Activated naive CD8-positive, alpha-beta T cell (primary cell): ENCODE measurements around the gene PRPF4.
"Not testable (repeated sequence)": the region's sequence is repeated elsewhere in the genome, so short reads cannot be mapped to it uniquely, and the experiment has no call there.

Experiments
- H3K27ac Mint-ChIP-seq: one replicate; pipeline ENCODE4 v1.8.0; 2021; ENCODE audit warnings: mixed read lengths
- H3K27me3 Mint-ChIP-seq: one replicate; pipeline ENCODE4 v1.8.0; 2021; ENCODE audit warnings: mixed read lengths
- H3K36me3 Mint-ChIP-seq: one replicate; pipeline ENCODE4 v1.8.0; 2021; ENCODE audit warnings: mixed read lengths
- H3K4me1 Mint-ChIP-seq: one replicate; pipeline ENCODE4 v1.8.0; 2021; ENCODE audit warnings: low read depth, mixed read lengths
- H3K4me3 Mint-ChIP-seq: one replicate; pipeline ENCODE4 v1.8.0; 2021; ENCODE audit warnings: mild to moderate bottlenecking, mixed read lengths
- H3K9me3 Mint-ChIP-seq: one replicate; pipeline ENCODE4 v1.8.0; 2021; ENCODE audit warnings: low read depth, mixed read lengths

The PRPF4 gene

GRCh38 chr9:113275157-113276131 is at the start of gene PRPF4, which contains the start of gene CDC26:
PRPF4 (plus strand) TSS chr9:113275658; CDS start chr9:113275744, 86 bp downstream.
CDC26 (minus strand) TSS chr9:113275572; CDS start chr9:113272507, 3,065 bp downstream.
- Mint-ChIP-seq H3K27me3 (no peaks in the 10 kb centered on the region), H3K4me3 (no peak within 1 kb of the TSS), H3K27ac (no peak within 1 kb of the TSS), H3K4me1 (peaks cover 32% of the 10 kb centered on the region), H3K9me3 (no peaks in the 10 kb centered on the region), H3K36me3 (peaks cover 15% of the 10 kb centered on the region)

GRCh38 chr9:113227436-113227835 is 48.0 kb upstream of the PRPF4 start:
- Mint-ChIP-seq H3K27ac (no peak overlapping the region), H3K27me3 (no peaks in the 10 kb centered on the region), H3K4me3 (no peak overlapping the region), H3K4me1 (peaks cover 16% of the 10 kb centered on the region), H3K36me3 (peaks cover 4% of the 10 kb centered on the region), H3K9me3 (no peaks in the 10 kb centered on the region)

- Mint-ChIP-seq H3K36me3 (peaks cover 4% of the 10 kb centered on the region), H3K4me3 (no peak overlapping the region), H3K4me1 (peaks cover 18% of the 10 kb centered on the region), H3K27ac (no peak overlapping the region), H3K27me3 (no peaks in the 10 kb centered on the region), H3K9me3 (no peaks in the 10 kb centered on the region)
Measured at GRCh38 chr9:113228130-113228665, 47.3 kb upstream of the PRPF4 start.

GRCh38 chr9:113231701-113232100 is 43.8 kb upstream of the PRPF4 start:
- Mint-ChIP-seq H3K9me3 (no peaks in the 10 kb centered on the region), H3K36me3 (peaks cover 2% of the 10 kb centered on the region), H3K4me3 (no peak overlapping the region), H3K27me3 (no peaks in the 10 kb centered on the region), H3K4me1 (peaks cover 24% of the 10 kb centered on the region), H3K27ac (no peak overlapping the region)

- H3K4me1 Mint-ChIP-seq: peaks cover 16% of the 10 kb centered on the region
- not testable (repeated sequence) for H3K9me3 Mint-ChIP-seq, H3K4me3 Mint-ChIP-seq, H3K27ac Mint-ChIP-seq, H3K36me3 Mint-ChIP-seq, H3K27me3 Mint-ChIP-seq
Measured at GRCh38 chr9:113235701-113236255, 39.7 kb upstream of the PRPF4 start.

GRCh38 chr9:113237026-113237425 is 38.4 kb upstream of the PRPF4 start:
- Mint-ChIP-seq H3K27me3 (no peaks in the 10 kb centered on the region), H3K9me3 (no peaks in the 10 kb centered on the region), H3K4me1 (peaks cover 16% of the 10 kb centered on the region), H3K27ac (no peak overlapping the region), H3K4me3 (no peak overlapping the region), H3K36me3 (peaks cover under 1% of the 10 kb centered on the region)

- no peaks in the 10 kb centered on the region for H3K9me3 Mint-ChIP-seq
- no peak overlapping the region for H3K4me3 Mint-ChIP-seq
- no peak overlapping the region for H3K27ac Mint-ChIP-seq
- H3K4me1 Mint-ChIP-seq: peaks cover 6% of the 10 kb centered on the region
- no peaks in the 10 kb centered on the region for H3K27me3 Mint-ChIP-seq
- H3K36me3 Mint-ChIP-seq: peaks cover 2% of the 10 kb centered on the region
Measured at GRCh38 chr9:113238202-113238858, 37.1 kb upstream of the PRPF4 start.

GRCh38 chr9:113238859-113239232 is 36.6 kb upstream of the PRPF4 start:
- H3K27me3 Mint-ChIP-seq: no peaks in the 10 kb centered on the region
- no peaks in the 10 kb centered on the region for H3K9me3 Mint-ChIP-seq
- no peak overlapping the region for H3K4me3 Mint-ChIP-seq
- peaks cover 2% of the 10 kb centered on the region for H3K36me3 Mint-ChIP-seq
- H3K27ac Mint-ChIP-seq: no peak overlapping the region
- H3K4me1 Mint-ChIP-seq: peaks cover under 1% of the 10 kb centered on the region

GRCh38 chr9:113241161-113241560 is 34.3 kb upstream of the PRPF4 start:
- Mint-ChIP-seq H3K27ac (no peak overlapping the region), H3K9me3 (no peaks in the 10 kb centered on the region), H3K4me1 (no peaks in the 10 kb centered on the region), H3K27me3 (no peaks in the 10 kb centered on the region), H3K36me3 (peaks cover 2% of the 10 kb centered on the region), H3K4me3 (no peak overlapping the region)

GRCh38 chr9:113244556-113244955 is 30.9 kb upstream of the PRPF4 start:
- H3K4me1 Mint-ChIP-seq: no peaks in the 10 kb centered on the region
- H3K4me3 Mint-ChIP-seq: no peak overlapping the region
- no peaks in the 10 kb centered on the region for H3K9me3 Mint-ChIP-seq
- H3K36me3 Mint-ChIP-seq: peaks cover 6% of the 10 kb centered on the region
- H3K27ac Mint-ChIP-seq: no peak overlapping the region
- H3K27me3 Mint-ChIP-seq: no peaks in the 10 kb centered on the region

- H3K4me3 Mint-ChIP-seq: no peak overlapping the region
- H3K36me3 Mint-ChIP-seq: peaks cover 9% of the 10 kb centered on the region
- H3K27ac Mint-ChIP-seq: no peak overlapping the region
- no peaks in the 10 kb centered on the region for H3K9me3 Mint-ChIP-seq
- H3K4me1 Mint-ChIP-seq: no peaks in the 10 kb centered on the region
- no peaks in the 10 kb centered on the region for H3K27me3 Mint-ChIP-seq
Measured at GRCh38 chr9:113245894-113246293, 29.6 kb upstream of the PRPF4 start.

- no peak overlapping the region for H3K27ac Mint-ChIP-seq
- no peak overlapping the region for H3K4me3 Mint-ChIP-seq
- H3K27me3 Mint-ChIP-seq: no peaks in the 10 kb centered on the region
- no peaks in the 10 kb centered on the region for H3K4me1 Mint-ChIP-seq
- H3K9me3 Mint-ChIP-seq: no peaks in the 10 kb centered on the region
- H3K36me3 Mint-ChIP-seq: peaks cover 9% of the 10 kb centered on the region
Measured at GRCh38 chr9:113246928-113247327, 28.5 kb upstream of the PRPF4 start.

GRCh38 chr9:113247640-113248039 is 27.8 kb upstream of the PRPF4 start:
- no peaks in the 10 kb centered on the region for H3K27me3 Mint-ChIP-seq
- H3K36me3 Mint-ChIP-seq: peaks cover 7% of the 10 kb centered on the region
- no peaks in the 10 kb centered on the region for H3K9me3 Mint-ChIP-seq
- no peaks in the 10 kb centered on the region for H3K4me1 Mint-ChIP-seq
- H3K4me3 Mint-ChIP-seq: no peak overlapping the region
- H3K27ac Mint-ChIP-seq: no peak overlapping the region

- H3K4me1 Mint-ChIP-seq, H3K27ac Mint-ChIP-seq, H3K4me3 Mint-ChIP-seq, H3K27me3 Mint-ChIP-seq, H3K36me3 Mint-ChIP-seq, H3K9me3 Mint-ChIP-seq: not testable (repeated sequence)
Measured at GRCh38 chr9:113249661-113250060, 25.8 kb upstream of the PRPF4 start.

GRCh38 chr9:113250807-113251206 is 24.7 kb upstream of the PRPF4 start:
- no peak overlapping the region for H3K27ac Mint-ChIP-seq
- no peak overlapping the region for H3K4me3 Mint-ChIP-seq
- H3K9me3 Mint-ChIP-seq: no peaks in the 10 kb centered on the region
- peaks cover 10% of the 10 kb centered on the region for H3K36me3 Mint-ChIP-seq
- H3K27me3 Mint-ChIP-seq: no peaks in the 10 kb centered on the region
- no peaks in the 10 kb centered on the region for H3K4me1 Mint-ChIP-seq
